NCI-H345 (cell line): ENCODE results near the gene AHCTF1.
A peak's percentile ranks its signal among the peaks of the same experiment; 100 is the strongest.

Source experiments
- DNase-seq: peaks from one replicate; lab custom pipeline; 2025; lab: John Stamatoyannopoulos, UW

Gene AHCTF1, protein sequence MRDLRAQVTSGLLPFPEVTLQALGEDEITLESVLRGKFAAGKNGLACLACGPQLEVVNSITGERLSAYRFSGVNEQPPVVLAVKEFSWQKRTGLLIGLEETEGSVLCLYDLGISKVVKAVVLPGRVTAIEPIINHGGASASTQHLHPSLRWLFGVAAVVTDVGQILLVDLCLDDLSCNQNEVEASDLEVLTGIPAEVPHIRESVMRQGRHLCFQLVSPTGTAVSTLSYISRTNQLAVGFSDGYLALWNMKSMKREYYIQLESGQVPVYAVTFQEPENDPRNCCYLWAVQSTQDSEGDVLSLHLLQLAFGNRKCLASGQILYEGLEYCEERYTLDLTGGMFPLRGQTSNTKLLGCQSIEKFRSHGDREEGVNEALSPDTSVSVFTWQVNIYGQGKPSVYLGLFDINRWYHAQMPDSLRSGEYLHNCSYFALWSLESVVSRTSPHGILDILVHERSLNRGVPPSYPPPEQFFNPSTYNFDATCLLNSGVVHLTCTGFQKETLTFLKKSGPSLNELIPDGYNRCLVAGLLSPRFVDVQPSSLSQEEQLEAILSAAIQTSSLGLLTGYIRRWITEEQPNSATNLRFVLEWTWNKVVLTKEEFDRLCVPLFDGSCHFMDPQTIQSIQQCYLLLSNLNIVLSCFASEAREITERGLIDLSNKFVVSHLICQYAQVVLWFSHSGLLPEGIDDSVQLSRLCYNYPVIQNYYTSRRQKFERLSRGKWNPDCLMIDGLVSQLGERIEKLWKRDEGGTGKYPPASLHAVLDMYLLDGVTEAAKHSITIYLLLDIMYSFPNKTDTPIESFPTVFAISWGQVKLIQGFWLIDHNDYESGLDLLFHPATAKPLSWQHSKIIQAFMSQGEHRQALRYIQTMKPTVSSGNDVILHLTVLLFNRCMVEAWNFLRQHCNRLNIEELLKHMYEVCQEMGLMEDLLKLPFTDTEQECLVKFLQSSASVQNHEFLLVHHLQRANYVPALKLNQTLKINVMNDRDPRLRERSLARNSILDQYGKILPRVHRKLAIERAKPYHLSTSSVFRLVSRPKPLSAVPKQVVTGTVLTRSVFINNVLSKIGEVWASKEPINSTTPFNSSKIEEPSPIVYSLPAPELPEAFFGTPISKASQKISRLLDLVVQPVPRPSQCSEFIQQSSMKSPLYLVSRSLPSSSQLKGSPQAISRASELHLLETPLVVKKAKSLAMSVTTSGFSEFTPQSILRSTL (N-terminal part only)

DNA sequence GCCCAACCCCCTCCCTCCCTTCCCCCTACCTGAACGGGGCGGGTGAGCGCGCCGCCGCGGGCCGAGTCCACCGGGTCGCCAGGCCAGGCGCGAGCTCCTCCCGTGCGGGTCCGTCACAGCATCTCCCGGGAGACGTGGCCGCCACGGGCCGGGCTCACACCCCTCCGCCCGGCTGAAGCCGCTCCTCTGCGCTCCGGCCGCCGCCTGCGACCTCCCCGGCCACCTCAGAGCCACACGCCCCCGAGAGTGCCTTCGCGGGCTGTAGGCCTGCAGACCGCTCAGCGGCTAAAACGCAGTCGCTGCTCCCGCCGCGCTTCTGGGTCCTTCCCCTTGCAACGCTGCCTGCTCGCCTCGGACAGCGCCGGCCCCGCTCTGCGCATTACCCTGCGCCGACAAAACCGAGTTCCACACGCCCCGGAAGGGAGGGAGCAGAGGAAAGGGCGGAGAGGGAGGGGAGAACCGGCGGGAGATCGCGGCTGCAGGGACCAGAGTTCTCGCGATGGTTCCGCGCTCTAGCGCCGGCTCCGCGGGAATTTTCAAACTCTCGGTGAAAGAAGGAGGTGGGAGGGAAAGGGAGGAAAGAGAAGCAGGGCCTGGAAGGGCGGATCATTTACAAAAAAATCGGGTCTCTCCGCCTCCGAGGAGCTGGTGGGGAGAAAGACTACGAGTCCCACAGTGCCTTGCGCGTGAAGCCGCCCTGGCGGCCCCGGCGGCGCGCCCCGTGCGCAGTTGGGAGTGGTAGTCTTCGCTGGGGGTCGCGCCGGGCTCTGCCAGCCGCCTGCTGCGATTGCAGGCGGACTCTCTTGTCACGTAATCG lies at the start of gene AHCTF1:
Gene AHCTF1, minus strand, starts transcription at position 400 of the 817 bp plus-strand sequence. CDS start 13,578 bp downstream, outside the sequence.
- peak; percentile 99 for DNase-seq

DNA sequence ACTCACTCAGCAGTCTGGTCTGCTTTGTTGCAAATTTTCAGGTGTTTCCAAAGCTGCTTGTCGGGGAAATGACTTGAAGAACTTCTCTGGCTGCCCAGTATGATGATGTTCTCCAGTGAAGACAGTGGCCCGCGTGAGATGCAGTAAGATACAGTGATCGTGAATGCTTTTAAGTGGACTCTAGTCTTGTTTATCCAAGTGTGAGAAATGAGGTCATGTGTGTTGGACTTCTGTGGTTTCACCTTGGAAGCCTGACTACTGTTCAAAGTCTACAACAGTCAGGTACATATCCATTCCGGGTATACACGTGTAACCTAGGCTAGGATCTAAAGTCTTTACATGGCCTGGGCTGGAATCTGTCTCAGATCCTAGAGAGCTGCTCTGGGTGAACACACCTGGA lies 47.0 kb upstream of the AHCTF1 start:
- DNase-seq, result no peak

DNA sequence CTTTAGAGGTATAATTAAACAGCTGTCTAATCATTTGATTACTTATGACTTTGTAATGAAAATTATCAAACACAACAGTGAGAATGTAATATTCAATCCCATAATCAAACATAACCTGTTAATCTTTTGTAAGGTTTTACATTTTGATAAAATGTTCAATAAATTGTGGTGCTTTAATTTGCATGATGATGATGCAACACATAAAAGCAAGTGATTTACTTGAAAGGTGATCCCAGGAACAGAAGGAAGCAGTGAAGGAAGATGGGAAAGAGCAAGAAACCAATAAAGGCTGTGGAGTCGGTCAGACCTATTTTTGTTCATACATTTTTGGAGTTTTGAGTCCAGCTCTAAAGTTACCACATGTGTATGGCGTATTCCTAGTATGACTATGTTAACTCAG lies 46.5 kb upstream of the AHCTF1 start:
- DNase-seq, result no peak

DNA sequence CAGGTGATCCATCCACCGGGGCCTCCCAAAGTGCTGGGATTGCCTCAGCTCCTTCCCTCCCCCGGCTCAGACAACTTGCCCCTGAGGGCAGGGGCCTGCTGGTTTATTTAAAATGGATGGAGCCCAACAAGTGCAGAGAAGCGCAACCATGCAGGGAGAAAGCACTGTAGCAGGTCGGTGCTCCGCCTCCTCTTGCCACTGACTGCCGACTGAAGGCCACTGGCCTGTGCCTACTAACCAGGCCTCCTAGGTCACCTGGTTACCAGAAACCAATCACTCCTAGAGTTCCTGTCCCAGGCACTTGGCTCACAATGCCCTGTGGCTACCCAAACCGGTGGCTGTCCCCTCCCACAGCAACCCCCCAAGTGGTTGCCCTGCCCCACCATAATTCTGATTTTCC lies 40.2 kb upstream of the AHCTF1 start:
- DNase-seq, result no peak

DNA sequence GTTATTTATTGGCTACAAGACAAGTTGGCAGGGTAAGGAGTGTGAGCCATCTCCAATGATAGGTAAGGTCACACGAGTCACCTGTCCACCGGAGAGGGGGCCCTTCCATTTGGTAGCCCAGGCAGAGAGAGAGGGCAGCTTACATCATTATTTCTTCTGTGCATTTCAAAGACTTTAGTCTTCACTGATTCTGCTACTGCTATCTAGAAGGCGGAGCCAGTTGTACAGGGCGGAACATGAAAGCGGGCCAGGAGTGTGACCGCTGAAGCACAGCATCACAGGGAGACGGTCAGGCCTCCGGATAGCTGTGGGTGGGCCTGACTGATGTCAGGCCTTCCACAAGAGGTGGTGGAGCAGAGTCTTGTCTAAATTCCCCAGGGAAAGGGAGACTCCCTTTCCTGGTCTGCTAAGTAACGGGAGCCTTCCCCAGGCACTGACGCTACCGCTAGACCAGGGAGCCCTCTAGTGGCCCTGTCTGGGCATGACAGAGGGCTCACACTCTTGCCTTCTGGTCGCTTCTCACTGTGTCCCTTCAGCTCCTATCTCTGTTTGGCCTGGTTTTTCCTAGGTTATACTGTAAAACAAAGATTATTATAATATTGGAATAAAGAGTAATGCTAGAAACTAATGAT lies 39.5 kb upstream of the AHCTF1 start:
- DNase-seq, result peak; percentile 40

DNA sequence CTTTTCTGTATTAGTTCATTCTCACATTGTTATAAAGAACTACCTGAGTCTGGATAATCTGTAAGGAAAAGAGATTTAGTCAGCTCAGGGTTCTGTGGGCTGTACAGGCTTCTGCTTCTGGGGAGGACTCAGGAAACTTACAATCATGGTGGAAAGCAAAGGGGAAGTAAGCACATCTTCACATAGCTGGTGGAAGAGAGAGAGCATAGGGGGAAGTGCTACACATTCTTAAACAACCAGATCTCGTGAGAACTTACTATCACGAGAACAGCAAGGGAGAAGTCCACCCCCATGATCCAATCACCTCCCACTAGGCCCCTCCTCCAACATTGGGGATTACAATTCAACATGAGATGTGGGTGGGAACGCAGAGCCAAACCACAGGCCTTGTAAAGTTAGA lies 37.9 kb upstream of the AHCTF1 start:
- DNase-seq, result no peak

DNA sequence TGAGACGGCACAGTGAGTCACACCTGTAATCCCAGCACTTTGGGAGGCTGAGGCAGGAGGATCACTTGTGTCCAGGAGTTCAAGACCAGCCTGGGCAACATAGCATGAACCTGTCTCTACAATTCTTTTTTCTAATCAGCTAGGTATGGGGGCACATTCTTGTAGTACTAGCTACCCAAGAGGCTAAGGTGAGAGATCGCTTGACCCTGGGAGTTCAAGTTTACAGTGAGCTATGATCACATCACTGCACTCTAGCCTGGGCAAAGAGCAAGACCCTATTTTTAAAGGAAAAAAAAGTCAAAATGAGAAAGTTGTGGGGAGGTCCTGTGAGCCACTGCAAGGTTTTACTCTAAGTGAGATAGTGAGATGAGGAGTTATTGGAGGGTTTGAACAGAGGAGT lies 34.8 kb upstream of the AHCTF1 start:
- no peak for DNase-seq

DNA sequence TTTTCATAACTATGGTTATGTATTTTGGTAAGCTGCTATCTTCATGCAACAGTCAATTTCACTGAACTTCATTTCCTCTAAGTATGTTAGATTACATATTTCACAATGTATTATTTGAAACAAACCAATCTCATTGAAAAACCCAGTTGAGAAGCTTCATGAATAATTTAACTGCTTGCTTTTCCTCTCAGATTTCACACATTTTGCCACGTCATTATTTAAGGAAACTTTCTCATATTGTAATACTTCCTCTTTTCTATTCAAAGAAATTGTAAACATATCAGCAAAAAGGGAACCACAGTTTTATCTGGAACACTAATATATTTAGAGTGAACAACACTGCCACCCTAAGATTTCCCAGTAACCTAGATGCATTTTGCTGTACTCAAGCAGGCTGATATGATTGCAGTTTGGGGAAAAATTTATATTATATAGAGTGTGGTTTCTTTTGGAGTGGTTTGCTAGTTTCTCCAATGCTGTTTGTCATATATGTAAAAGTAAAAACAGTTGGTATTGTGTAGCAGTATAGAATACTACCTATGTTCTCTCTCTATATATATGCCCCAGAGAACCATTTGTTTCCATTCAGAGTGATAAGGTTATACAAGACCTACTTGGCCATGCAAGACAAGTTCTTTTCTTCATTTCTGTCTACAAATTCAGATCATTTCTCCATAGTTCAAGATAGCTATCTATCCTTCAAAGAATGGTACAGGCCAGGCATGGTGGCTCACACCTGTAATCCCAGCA lies 28.4 kb upstream of the AHCTF1 start:
- DNase-seq, result no peak

DNA sequence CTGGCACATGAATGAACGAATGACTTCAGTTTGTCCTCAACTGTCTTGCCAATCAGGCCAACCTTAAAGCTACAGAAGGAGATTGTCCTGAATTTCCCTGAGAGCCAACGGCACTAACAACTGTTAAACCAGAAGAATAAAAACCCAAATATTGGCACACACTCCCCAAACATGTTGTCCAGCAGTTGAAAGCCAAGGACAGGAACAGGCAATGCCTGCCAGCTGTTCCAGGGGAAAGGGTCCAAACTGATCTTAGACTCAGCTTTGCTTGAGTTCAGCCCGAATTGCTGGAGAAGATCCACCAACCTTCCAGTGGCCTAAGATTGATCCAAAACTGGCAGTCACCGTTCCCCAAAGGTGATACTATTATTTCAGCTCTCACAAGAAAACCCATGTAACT lies 22.4 kb upstream of the AHCTF1 start:
- DNase-seq, result no peak

DNA sequence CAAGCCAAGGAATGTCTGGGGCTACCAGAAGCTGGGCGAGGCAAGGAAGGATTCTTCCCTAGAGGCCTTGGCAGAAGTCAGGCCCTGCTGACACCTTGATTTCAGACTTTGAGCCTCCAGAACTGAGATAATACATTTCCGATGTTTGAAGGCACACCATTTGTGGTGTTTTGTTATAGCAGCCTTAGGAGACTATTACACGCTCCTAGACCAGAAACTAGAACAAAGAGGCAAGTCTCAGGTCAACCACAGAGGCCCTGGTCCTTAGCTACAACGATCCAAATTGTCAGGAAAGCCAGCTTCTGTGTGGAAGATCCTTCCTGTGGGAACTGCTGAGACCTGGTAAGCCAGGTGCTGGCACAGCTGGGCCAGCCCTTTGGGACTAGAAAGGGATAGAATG lies 19.7 kb upstream of the AHCTF1 start:
- no peak for DNase-seq

DNA sequence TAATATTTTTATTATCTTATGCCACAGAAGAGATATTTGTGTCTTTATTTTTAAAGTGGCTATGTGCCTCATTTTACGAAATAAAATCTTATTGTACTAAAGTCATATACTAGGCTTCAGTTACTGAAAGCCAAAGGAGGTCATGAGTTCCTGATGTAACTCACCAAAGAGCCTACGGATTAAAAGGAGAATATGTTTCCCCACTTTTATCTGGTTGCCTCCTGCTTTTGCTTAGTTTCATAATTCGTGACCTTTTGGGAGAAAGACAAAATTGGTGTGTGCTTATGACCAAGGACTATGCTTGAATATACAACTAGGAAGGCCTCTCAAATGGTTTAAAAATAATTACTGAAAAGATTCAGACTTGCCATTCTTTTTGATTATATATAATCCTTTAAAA lies 18.2 kb upstream of the AHCTF1 start:
- DNase-seq, result no peak

DNA sequence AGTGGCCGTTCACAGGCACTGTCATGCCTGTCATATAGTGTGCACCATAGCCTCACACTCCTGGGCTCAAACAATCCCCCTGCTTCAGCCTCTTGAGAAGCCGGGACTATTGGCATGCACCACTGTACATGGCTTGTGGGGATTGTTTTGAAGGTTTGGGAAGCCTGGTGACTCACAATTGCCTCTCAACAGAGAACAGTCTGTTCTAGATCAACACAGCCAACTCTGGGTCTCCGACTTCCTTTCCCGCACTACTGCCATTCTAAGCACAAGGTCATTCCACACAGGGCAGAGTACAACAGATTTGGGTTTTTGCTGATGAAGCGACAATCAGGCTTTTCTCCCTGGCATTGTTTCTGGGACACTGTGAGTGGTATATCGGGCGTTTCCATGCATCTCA lies 15.5 kb upstream of the AHCTF1 start:
- no peak for DNase-seq

DNA sequence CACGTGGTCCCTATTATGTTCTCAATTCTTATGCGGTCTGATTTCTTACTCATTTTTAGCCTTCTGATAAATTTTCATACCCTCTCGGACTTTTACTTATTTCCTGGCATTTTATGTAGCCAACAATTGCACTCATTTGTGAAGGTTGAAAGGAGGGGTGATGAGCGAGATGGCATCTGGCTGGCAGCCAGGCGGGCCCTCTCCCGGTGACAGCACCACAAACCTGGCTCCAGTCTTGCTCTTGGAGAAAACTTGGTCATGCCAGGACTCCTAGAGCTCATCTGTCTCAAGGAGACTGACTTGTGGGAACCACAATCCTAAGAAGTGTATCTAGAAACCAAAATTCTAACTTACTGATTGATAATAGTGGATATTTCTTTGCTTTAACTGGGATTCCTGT lies 14.6 kb upstream of the AHCTF1 start:
- no peak for DNase-seq

DNA sequence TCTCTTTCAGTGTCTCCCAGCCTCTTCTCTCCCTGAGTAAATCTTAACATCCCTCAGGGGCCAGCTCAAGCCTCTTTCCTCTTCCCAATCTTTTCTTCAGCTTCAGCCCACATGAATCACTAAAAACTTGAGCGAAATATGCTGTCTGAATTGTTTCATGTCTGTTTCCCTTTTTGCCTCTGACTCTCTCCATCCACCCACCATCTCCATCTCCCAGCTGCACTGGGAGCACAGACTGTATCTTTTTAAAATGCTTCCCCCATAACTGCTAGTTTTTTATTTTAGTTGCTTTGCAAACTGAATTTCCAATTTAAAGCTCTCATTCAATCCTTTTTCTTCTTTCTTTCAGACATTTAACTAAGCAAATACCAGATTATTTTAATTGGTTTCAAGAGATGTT lies 3.0 kb upstream of the AHCTF1 start:
- no peak for DNase-seq

DNA sequence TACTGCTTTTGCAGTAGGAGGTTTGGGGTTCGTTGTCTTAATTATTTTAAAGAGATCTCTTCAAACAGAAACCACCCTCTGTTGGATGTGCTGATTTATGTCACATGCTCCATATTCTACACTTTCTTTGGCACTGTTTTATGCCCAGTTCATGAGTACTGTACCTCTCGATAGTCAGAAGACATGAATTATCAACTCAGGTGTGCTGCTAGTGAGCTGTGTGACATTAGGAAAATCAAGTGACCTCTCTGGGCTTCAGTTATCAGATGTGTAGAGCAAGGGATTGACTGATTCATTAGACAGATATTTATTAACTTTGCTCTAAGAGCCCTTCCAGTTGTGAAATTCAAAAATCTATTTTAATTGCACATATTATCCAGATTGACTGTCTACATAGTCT lies 2.1 kb upstream of the AHCTF1 start:
- DNase-seq, result no peak

DNA sequence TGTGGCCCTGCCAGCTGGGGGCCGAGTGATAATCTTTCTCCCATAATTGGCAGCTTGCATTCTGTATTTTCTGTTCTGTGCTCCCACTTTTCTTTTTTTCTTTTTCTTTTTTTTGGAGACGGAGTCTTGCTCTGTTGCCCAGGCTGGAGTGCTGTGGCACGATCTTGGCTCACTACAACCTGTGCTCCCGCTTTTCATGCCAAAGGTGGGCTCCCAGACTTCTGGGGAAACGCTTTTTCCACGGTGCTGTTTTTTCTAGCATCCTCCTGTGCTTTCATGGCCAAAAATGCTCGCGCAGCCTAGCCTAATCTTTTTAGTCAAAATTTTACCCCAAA lies 585 bp upstream of the AHCTF1 start:
- no peak for DNase-seq

DNA sequence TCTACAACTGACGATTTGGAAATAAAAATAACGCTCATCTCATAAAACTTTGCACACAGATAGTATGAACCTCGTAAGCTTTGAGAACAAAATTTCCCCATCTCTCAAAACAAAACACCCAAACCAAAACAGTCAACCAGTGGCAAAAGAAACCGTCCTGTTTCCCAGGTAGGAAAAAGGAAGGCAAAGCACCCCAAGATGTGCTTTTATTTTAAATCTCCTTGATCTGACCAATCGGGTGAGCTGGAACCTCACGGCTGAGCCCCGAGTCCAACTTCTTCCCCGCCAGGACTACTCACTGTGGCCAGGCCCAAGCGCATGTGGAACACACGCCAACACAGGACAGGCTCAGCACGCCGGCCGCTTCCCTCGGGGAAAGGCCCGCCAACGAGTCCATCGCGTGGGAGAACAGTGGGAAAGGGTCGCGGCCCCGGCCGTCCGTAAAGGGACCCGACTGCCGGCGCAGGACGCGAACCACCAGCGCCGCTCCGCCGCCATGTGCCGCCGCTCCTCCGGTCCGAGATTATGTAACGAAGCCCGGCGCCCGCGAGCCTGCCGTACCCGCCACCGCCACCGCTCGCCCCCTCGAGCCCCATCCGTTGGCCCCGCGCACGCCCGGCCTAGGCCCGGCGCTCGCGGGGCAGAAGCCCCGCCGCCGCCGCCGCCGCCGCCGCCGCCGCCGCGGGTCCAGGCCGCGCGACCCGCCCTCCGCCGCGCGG lies 759 bp downstream of the AHCTF1 start:
- peak; percentile 39 for DNase-seq

DNA sequence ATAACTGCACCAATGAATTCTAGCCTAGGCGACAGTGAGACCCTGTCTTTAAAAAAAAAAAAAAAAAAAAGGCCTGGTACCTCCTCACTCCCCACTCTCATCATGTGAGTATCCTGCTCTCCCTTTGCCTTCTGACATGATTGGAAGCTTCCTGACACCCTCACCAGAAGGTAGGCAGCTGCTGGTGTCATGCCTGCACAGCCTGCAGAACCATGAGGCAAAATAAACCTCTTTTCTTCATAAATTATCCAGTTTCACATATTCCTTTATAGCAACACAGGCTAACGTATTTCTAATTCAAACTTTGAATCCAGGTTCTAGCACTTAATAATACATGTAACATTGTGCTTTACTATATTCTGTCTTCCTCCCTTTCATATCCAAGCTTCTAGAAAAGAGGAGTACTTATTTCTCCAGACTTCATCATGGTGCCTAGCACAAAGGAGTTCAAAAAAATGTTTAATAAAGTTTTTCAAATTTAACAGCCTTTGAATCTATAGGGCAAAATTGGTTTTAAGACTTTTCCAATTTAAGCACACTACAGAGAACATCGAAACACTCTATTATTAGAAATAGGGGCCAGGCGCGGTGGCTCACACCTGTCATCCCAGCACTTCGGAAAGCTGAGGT lies 5.6 kb downstream of the AHCTF1 start:
- DNase-seq, result no peak

DNA sequence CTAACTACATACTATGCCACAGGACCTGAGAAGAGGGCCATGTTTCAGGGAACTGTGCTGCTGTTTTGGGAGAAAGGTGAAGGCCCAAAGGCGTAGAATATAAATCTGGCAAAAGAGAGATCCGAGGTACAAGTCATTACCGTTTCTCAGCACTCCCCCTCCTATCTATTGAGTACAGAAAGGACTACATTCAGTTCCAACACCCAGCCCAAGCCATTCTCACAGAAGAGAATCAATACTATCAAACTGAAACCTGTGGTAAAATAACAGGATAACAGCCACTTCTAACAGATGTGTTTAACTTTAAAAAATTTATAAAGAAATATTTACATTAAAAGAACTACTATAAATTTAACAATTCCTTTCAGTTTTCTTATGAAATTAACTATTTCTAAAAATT lies 7.8 kb downstream of the AHCTF1 start:
- no peak for DNase-seq
